ENCODE measurements around the gene DPH2. TPM values are rescaled to one million over a fixed set of nuclear protein-coding genes. Genes with fewer than 3 reads are reported as not detected.

The DPH2 gene
- total RNA-seq, 1 donor from 2014 or later: 51.6 TPM

DNA sequence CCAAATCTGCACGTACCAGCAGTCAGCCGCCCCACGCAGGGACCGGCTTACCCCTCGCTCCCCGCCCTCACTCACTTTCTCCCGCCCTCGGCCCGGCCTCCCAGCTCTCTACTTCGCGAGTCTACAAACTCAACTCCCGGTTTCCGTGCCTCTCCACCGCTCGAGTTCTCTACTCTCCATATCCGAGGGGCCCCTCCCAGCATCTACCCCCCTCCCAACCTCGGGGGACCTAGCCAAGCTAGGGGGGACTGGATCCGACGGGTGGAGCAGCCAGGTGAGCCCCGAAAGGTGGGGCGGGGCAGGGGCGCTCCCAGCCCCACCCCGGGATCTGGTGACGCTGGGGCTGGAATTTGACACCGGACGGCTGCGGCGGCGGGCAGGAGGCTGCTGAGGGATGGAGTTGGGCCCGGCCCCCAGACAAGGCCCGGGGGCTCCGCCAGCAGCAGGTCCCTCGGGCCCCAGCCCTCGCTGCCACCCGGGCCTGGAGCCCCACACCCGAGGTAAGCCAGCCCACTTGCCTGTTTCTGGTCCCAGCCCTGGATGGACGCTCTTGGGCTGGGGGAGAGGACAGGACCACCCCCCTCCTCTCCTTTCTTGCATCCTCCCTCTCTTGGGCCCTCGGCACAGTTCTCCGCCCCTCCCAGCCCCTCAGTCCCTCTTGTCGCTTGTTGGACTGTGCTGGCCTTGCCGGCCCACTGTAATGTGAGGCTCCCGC is 36.3 kb upstream of the DPH2 start, which contains the start of gene ARTN:
ARTN (plus strand) TSS at position 416 of the 715 bp plus-strand sequence. CDS start 1,856 bp downstream, outside the sequence.
- intact Hi-C loops (cut with micrococcal nuclease): loop anchor here (1.0 to 5.0 kb wide), 4 partner anchors 99 to 706 kb away; partner anchors contain the start of gene SLC6A9
- ATAC-seq (ENCODE audit: low read depth): no peak
- CTCF ChIA-PET: interaction anchor here (1.1 to 5.7 kb wide), 8 partner anchors 10 to 404 kb away, joined by 3 to 123 read pairs (median 5); partner anchors contain the start of gene IPO13
- DNase-seq: no peak
- Mint-ChIP-seq H3K36me3 (ENCODE audit: low read depth) (peaks cover 2% of the 10 kb centered on the region), H3K9me3 (no peaks in the 10 kb centered on the region), H3K27me3 (peaks cover 22% of the 10 kb centered on the region), H3K4me1 (peaks cover 19% of the 10 kb centered on the region), H3K27ac (no peak within 1 kb of the TSS), H3K4me3 (peak within 1 kb of the TSS; percentile 62)
- POLR2A ChIA-PET: interaction anchor here (1.1 kb wide), 1 partner anchor 13 kb away, joined by 3 read pairs; the partner anchor contains the start of gene IPO13
- TF ChIP-seq, protein P1, sequence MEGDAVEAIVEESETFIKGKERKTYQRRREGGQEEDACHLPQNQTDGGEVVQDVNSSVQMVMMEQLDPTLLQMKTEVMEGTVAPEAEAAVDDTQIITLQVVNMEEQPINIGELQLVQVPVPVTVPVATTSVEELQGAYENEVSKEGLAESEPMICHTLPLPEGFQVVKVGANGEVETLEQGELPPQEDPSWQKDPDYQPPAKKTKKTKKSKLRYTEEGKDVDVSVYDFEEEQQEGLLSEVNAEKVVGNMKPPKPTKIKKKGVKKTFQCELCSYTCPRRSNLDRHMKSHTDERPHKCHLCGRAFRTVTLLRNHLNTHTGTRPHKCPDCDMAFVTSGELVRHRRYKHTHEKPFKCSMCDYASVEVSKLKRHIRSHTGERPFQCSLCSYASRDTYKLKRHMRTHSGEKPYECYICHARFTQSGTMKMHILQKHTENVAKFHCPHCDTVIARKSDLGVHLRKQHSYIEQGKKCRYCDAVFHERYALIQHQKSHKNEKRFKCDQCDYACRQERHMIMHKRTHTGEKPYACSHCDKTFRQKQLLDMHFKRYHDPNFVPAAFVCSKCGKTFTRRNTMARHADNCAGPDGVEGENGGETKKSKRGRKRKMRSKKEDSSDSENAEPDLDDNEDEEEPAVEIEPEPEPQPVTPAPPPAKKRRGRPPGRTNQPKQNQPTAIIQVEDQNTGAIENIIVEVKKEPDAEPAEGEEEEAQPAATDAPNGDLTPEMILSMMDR (IDR thresholded peaks at IDR 0.05): no peak

DNA sequence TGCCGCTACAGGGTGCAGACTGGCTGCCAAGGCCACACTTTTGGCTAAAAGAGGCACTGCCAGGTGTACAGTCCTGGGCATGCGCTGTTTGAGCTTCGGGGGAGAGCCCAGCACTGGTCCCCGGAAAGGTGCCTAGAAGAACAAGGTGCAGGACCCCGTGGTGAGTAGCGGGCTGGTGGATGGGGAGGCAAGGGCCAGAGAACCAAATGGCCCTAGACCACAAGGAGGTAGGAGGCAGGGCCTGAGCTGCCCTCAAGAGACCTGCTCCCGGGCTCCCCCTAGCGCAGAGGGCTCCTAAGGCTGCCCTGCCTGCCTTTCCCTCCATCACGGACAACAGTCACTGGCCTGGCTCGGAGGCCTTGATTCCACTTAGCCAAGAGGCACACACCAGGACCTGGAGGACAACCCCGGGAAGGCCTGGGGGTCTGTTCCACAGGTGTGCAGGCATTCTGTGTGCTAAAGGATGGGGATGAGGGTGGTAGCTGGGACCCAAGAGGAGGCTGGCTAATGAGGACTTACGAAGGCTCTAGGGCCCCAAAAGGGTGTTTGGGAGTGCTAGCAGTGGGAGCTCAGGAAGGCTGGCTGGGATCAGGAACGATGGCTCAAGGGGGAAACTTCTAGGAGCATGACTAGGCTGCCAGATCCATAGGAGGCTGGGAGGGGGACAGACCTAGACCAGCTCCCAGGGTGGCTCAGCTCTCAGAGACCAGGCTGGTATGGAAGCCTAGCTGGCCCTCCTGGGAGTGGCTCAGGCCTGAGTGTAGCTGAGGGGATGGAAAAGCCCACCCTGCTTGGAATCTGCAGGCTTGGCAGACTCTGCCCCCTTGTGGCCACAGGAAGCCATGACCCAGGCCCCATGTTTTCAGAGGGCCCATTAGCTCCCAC is 35.5 kb upstream of the DPH2 start:
- TF ChIP-seq, protein P1 (IDR thresholded peaks at IDR 0.05): no peak
- ATAC-seq (ENCODE audit: low read depth): peak; percentile 67
- peak overlapping the region; percentile 62 for H3K4me3 Mint-ChIP-seq

DNA sequence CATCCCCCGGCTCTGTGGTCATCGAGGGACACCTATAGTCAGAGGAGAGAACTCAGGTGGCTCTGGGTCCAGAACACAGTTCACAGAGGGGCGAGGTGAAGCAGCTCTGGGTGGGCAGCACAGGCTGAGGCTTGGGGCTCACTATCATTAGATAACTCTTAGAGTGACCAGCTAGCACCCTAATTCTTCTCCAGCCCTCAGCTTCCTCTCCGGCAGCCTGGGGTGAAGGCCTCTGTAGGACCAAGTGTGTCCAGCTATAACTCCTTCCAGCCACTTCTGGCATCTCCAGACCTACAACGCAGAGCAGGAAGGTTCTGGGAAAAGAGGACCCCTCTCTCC is 34.9 kb upstream of the DPH2 start:
- ChIA-PET POLR2A (interaction anchor here (1.0 to 1.8 kb wide), 4 partner anchors 11 to 96 kb away, joined by 3 to 5 read pairs (median 3); partner anchors contain the start of genes IPO13 and SLC6A9), CTCF (interaction anchor here (0.9 to 5.7 kb wide), 21 partner anchors 8 to 716 kb away, joined by 3 to 123 read pairs (median 4); partner anchors contain the start of genes DPH2 and IPO13)
- DNase-seq (no peak), ATAC-seq (ENCODE audit: low read depth) (no peak)
- Mint-ChIP-seq H3K4me3 (no peak overlapping the region), H3K9me3 (no peaks in the 10 kb centered on the region), H3K36me3 (ENCODE audit: low read depth) (peaks cover 2% of the 10 kb centered on the region), H3K27me3 (peaks cover 22% of the 10 kb centered on the region), H3K4me1 (peaks cover 19% of the 10 kb centered on the region), H3K27ac (no peak overlapping the region)
- intact Hi-C loops (cut with micrococcal nuclease): loop anchor here (1.0 to 5.0 kb wide), 4 partner anchors 97 to 708 kb away; partner anchors contain the start of gene SLC6A9
- TF ChIP-seq, protein P1 (IDR thresholded peaks at IDR 0.05): no peak

More for the DNA sequence above, 35.5 kb upstream of the DPH2 start:
- Mint-ChIP-seq H3K4me1 (peaks cover 19% of the 10 kb centered on the region), H3K9me3 (no peaks in the 10 kb centered on the region), H3K27me3 (peaks cover 22% of the 10 kb centered on the region), H3K36me3 (ENCODE audit: low read depth) (peaks cover 2% of the 10 kb centered on the region), H3K27ac (no peak overlapping the region)
- ChIA-PET CTCF (interaction anchor here (0.9 to 5.7 kb wide), 21 partner anchors 8 to 715 kb away, joined by 3 to 123 read pairs (median 4); partner anchors contain the start of genes DPH2 and IPO13), POLR2A (interaction anchor here (1.0 to 1.8 kb wide), 4 partner anchors 11 to 96 kb away, joined by 3 to 5 read pairs (median 3); partner anchors contain the start of genes IPO13 and SLC6A9)
- peak; percentile 37 for DNase-seq
- intact Hi-C loops (cut with micrococcal nuclease): loop anchor here (1.0 to 5.0 kb wide), 4 partner anchors 98 to 707 kb away; partner anchors contain the start of gene SLC6A9

DNA sequence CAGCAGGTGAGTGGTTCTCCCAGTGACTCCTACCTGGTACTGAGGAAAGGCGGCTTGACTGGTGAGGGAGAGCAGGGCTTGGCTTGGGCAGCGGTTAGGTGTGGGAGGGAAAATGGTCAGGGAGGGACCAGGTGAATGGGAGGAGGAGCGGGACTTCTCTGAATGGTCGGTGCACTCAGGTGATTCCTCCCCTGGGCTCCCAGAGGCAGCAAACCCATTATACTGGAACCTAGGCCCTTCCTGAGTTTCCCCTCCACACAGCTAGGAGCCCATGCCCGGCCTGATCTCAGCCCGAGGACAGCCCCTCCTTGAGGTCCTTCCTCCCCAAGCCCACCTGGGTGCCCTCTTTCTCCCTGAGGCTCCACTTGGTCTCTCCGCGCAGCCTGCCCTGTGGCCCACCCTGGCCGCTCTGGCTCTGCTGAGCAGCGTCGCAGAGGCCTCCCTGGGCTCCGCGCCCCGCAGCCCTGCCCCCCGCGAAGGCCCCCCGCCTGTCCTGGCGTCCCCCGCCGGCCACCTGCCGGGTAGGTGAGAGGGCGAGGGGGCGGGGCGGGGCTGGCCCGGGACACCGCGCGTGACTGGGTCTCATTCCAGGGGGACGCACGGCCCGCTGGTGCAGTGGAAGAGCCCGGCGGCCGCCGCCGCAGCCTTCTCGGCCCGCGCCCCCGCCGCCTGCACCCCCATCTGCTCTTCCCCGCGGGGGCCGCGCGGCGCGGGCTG is 33.9 kb upstream of the DPH2 start:
- peaks cover 2% of the 10 kb centered on the region for H3K36me3 Mint-ChIP-seq (ENCODE audit: low read depth)
- CTCF ChIA-PET: interaction anchor here (1.0 to 5.7 kb wide), 8 partner anchors 7 to 709 kb away, joined by 3 to 123 read pairs (median 4); partner anchors contain the start of gene DPH2
- no peak overlapping the region for H3K4me3 Mint-ChIP-seq
- POLR2A ChIA-PET: interaction anchor here (1.0 to 1.8 kb wide), 4 partner anchors 10 to 95 kb away, joined by 3 to 5 read pairs (median 3); partner anchors contain the start of genes IPO13 and SLC6A9
- intact Hi-C loops (cut with micrococcal nuclease): no loop called here
- no peak for DNase-seq
- no peak for ATAC-seq (ENCODE audit: low read depth)
- H3K9me3 Mint-ChIP-seq: no peaks in the 10 kb centered on the region
- peaks cover 19% of the 10 kb centered on the region for H3K4me1 Mint-ChIP-seq
- TF ChIP-seq, protein P1 (IDR thresholded peaks at IDR 0.05): no peak
- H3K27ac Mint-ChIP-seq: no peak overlapping the region
- H3K27me3 Mint-ChIP-seq: peaks cover 22% of the 10 kb centered on the region

Data from activated B cell treated with CpG ODN at 0.5 μM for 24 hours (primary cell).